Measurements from ENCODE around the gene CTNNA2.
"Not testable (repeated sequence)": the region's sequence is repeated elsewhere in the genome, so short reads cannot be mapped to it uniquely, and the experiment has no call there.

CTNNA2 gene

GRCh38 chr2:80113399-80113798 lies 600.5 kb downstream of the CTNNA2 start:
- peak; percentile 97 for DNase-seq

GRCh38 chr2:80114812-80115211 lies 602.0 kb downstream of the CTNNA2 start:
- DNase-seq: no peak

- DNase-seq: peak; percentile 82
Measured at GRCh38 chr2:80117401-80117800, 604.5 kb downstream of the CTNNA2 start.

- no peak for DNase-seq
Measured at GRCh38 chr2:80120866-80121265, 608.0 kb downstream of the CTNNA2 start.

- no peak for DNase-seq
Measured at GRCh38 chr2:80122675-80123074, 609.8 kb downstream of the CTNNA2 start.

GRCh38 chr2:80126596-80127189 lies 613.8 kb downstream of the CTNNA2 start:
- DNase-seq: no peak

GRCh38 chr2:80128080-80128479 lies 615.2 kb downstream of the CTNNA2 start:
- DNase-seq: peak; percentile 36

- no peak for DNase-seq
Measured at GRCh38 chr2:80132281-80132680, 619.4 kb downstream of the CTNNA2 start.

GRCh38 chr2:80135001-80135400 lies 622.1 kb downstream of the CTNNA2 start:
- DNase-seq: no peak

- DNase-seq: no peak
Measured at GRCh38 chr2:80136338-80136737, 623.5 kb downstream of the CTNNA2 start.

- DNase-seq: no peak
Measured at GRCh38 chr2:80139001-80139400, 626.1 kb downstream of the CTNNA2 start.

GRCh38 chr2:80141007-80141726 lies 628.3 kb downstream of the CTNNA2 start:
- no peak for DNase-seq

- no peak for DNase-seq
Measured at GRCh38 chr2:80145499-80145898, 632.6 kb downstream of the CTNNA2 start.

GRCh38 chr2:80146757-80147156 lies 633.9 kb downstream of the CTNNA2 start:
- not testable (repeated sequence) for DNase-seq

- no peak for DNase-seq
Measured at GRCh38 chr2:80147690-80148089, 634.8 kb downstream of the CTNNA2 start.

- no peak for DNase-seq
Measured at GRCh38 chr2:80148906-80149305, 636.1 kb downstream of the CTNNA2 start.

- DNase-seq: no peak
Measured at GRCh38 chr2:80149991-80150390, 637.1 kb downstream of the CTNNA2 start.

- no peak for DNase-seq
Measured at GRCh38 chr2:80151248-80151647, 638.4 kb downstream of the CTNNA2 start.

- DNase-seq: no peak
Measured at GRCh38 chr2:80151651-80152050, 638.8 kb downstream of the CTNNA2 start.

GRCh38 chr2:80153151-80153550 lies 640.3 kb downstream of the CTNNA2 start:
- DNase-seq: no peak

GRCh38 chr2:80153768-80154167 lies 640.9 kb downstream of the CTNNA2 start:
- DNase-seq: no peak

- no peak for DNase-seq
Measured at GRCh38 chr2:80154231-80154915, 641.5 kb downstream of the CTNNA2 start.

- DNase-seq: no peak
Measured at GRCh38 chr2:80164375-80164774, 651.5 kb downstream of the CTNNA2 start.

- no peak for DNase-seq
Measured at GRCh38 chr2:80166483-80167171, 653.8 kb downstream of the CTNNA2 start.

Measured in NCI-H1694 (cell line).